Measurements from ENCODE around the gene HDAC9.

The HDAC9 gene

DNA sequence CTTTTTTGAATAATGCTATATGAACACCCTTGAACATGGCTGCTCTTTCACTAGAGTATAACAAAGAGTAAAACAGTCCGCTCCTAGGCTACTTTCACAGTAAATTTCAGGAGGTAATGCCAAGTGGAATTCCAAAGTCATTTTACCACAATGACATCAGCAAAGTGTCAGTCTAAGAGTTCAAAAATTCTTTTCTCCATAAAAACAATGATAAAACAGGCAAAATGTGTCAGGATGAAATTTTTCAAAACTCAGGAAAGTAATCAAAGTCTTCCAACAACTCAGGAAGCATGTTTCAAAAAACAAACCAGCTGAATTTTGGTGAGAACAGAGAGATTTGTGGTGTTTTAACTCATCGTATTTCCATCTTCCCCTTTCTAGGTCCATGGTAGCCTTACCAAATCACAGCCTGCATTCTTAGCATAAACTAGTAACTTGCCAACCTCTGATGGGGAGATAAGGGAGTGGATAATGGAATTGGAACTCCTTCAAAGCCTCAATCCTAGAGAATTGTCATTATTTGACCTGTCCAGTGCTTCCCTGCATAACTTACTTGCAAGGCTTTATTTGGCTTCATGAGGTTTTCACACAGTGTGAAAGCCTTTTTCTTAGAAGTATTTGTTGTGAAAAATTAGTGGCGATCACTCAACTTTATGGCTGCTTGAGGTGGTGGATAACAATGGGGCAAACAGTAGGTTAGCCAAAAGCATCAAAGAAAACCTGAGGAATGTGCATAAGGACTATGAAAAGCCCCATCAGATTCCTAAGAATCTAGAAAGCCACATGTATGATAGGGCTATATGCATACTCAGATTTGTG is 302.7 kb downstream of the HDAC9 start:
- DNase-seq = no peak

DNA sequence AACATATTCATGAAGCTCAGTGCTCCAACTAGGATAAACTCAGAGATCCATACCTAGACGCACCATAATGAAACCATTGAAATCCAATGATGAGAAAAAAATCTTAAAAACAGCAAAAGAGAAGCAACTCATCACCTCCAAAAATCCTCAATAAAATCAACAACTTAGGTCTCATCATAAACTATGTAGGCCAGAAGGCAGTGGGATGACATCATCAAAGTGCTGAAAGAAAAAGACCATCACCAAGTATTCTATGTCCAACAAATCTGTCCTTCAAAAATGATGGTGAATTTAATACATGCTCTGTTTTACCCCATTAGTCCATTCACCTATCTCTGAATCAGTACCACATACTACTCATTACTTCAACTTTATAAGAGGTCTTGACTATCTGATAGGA is 304.4 kb downstream of the HDAC9 start:
- DNase-seq = no peak

DNA sequence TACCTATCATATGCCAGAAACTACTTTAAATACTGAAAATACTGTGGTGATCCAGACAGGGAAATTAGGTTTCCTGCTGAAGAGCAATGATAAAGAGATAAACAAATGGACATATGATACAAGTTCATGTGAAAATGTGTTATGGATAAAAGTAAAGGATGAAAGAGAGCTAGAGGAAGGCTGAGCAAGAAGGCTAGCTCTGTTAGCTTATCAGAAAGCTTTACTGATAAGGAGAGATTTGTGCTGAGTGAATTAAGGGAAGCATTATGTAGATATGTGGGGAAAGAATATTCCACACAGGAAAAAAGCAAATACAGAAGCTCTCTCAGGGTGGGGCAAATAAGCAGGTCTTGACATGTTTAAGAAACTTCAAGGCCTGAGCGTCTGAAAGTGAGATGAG is 308.4 kb downstream of the HDAC9 start:
- DNase-seq = no peak

GRCh38 chr7:18806177-18806576 is 310.6 kb downstream of the HDAC9 start:
- DNase-seq = no peak

DNA sequence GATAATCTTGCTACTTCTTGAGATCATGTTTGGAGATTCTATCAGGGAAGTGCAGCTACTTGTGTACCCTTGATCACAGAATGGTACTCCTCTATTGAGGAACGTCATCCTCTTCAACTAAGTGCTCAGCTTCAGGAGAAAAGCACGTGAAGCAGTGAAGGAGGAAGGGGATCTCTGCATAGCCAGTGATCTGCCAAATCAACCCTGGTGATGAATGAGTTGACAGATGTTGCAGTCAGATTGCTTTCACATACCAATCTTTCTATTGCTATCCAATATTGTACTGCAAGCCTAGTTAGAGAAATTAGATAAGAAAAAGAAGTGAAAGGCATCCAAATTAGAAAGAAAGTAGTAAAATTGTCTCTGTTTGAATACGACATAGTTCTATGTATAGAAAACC is 312.5 kb downstream of the HDAC9 start:
- DNase-seq = no peak

DNA sequence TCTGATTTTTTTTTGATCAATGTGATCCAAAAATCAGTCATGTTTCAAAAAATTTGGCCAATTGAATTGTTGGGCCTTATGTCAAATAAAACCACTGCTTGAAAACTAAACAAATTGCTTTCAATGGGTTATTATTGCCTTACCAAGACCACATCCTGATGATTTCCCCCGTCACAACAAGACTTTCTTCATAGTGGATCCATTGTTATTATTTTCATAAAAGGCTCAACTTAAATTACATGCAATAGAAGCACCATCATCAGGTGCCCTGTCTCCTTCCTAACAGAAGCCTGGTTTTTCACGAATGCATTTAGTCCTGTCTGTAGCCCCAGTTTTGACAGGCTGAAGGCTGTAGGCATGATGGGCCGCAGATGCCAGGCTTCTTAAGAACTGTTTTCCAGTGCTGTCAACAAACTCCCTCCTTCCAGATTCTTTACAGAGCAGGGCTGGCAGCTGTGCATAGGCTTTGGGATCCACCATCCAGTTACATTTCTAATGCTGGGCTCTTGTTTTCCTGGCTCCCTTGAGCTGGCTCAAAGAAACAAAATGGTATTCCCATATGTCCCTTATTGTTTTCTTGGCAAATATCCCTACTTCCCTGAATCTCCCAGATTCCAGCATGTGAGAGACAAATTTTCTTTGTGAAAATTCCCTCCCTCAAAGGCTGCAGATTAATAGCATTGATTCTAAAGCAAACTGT is 319.9 kb downstream of the HDAC9 start:
- no peak for DNase-seq

DNA sequence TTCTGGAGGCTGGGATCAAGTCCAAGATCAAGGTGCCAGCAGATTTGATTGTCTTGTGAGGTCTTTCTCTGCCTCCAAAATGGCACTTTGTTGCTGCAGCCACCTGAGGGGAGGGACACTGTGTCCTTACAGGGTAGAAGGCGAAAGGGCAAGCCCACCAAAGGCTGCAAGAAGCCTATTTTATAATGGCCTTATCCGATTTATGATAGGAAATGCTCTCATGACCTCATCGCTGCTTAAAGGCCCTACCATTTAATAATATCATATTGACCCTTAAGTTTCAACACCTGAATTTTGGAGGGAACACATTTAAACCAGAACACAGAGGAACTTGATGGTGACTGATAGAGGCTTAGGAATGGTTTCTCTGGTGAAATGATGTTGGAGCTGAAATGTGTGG is 325.4 kb downstream of the HDAC9 start:
- no peak for DNase-seq

DNA sequence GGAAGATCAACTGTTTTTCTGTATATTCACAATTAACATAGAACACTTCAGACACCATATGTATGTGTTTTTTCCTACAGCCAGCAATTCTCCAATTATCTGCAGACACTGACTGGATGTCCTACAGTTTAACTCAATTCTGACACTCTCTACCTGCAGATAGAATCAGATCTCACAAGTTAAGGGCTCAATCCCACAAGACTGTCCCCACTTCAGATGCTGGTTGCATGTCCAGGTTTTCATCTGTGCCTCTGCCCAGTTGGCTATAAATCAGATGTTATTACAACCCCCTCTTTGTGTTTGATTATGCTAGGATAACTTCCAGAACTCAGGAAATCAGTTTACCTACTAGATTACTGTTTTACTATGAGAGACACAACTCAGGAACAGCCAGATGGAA is 326.0 kb downstream of the HDAC9 start:
- DNase-seq = no peak

DNA sequence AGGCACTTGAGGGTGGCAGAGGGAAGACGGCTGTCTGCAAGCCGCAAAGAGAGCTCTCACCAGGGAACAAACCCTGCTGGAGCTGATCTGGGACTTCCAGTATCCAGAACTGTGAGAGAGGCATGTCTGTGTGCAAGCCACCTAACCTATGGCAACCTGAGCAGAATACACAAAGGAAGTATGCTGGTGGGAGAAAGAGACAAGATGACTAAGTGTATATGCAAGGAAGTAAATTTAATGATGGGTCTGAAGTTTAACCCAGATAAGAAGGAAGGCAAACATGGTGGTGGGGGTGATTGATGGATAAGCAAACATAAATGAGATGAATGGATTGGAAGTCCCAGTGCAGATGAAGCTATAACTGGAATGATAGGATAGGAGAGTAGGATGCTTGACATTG is 328.6 kb downstream of the HDAC9 start:
- DNase-seq = no peak

DNA sequence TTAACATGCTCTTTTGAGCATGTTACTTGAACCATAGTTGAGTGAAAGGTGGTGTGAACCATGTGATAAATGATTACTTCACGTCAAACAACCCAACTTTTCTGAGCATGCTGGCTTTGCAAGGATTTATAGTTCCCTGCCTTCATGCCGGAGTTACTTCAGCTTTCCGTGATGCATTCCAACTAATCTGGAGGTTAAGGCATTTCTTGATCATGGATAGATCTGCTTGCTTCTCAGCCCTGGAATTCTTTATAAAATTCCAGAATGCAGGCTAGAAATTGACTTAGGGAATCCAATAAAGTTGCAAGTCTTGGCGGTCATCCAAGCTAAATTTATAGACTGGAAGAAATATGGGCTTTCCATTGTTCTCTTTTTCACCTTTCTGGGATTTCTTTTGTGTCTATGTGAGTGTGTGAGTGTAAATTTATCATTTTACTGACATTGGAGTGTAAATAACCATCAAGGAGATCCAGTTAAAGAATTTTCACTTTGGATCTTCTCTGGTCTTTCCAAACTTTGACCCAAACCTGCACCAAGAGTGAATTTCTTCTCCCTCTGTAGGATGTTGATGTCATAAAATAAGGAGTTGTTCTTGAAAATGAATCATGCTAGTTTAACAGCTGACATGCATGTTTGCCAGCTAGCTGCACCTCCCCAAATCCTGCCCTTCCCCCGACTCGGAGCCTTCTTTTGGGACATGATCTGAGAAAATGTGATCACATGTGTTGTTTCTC is 332.9 kb downstream of the HDAC9 start:
- DNase-seq = no peak

GRCh38 chr7:18828994-18829857 is 333.7 kb downstream of the HDAC9 start:
- no peak for DNase-seq

- DNase-seq = peak; percentile 28 to 42 (median 28)
These were observed 334.3 kb downstream of the HDAC9 start for GRCh38 chr7:18829858-18830285.

GRCh38 chr7:18831419-18831818 is 335.9 kb downstream of the HDAC9 start:
- DNase-seq = peak; percentile 28 to 43 (median 33)

DNA sequence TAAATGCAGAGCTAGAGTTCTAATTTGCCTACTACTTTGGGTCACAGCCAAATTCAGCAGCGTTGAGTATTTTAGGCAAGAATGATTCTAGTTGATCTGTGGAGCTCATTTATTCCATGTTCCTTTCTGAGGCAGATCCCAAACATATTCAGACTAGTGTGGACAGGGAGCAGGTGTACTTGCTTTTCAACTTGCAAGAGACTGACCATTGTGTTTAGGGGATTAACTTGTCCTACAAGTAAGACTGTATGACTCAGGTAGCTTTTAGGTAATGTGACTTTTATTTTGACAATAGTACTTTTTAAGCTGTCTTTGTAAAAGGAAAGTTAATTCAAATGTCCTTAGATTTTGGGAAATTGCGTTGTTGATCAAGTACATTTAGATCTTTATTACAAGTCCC is 336.4 kb downstream of the HDAC9 start:
- no peak for DNase-seq

- DNase-seq = no peak
These were observed 339.0 kb downstream of the HDAC9 start for GRCh38 chr7:18834577-18834976.

- DNase-seq = peak; percentile 29 to 54 (median 38)
These were observed 339.6 kb downstream of the HDAC9 start for GRCh38 chr7:18835001-18835690.

- DNase-seq = no peak
These were observed 348.4 kb downstream of the HDAC9 start for GRCh38 chr7:18843979-18844378.

GRCh38 chr7:18844735-18845134 is 349.2 kb downstream of the HDAC9 start:
- DNase-seq = no peak

- DNase-seq = no peak
These were observed 350.2 kb downstream of the HDAC9 start for GRCh38 chr7:18845700-18846099.

DNA sequence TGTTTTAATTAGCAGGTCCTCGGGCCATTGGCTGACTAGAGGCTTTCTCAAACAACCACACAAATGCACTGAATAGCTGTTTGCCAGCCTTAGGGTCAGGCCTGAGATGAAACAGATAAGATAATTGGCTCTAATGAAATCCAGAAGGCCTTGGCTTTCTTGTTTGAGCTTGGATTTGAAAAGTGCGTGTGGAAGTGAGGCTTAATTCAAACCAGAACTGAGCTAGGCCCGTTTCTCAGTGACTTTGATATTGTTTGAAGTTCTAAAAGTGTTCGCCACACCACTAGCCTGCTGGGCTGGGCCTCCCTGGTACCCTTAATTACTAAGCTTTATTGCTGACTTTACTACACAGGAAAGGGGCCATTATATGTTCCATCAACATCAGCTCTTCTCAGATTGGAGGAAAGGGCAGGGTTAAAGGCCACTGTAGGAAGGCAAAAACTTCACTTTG is 351.2 kb downstream of the HDAC9 start:
- DNase-seq = no peak

DNA sequence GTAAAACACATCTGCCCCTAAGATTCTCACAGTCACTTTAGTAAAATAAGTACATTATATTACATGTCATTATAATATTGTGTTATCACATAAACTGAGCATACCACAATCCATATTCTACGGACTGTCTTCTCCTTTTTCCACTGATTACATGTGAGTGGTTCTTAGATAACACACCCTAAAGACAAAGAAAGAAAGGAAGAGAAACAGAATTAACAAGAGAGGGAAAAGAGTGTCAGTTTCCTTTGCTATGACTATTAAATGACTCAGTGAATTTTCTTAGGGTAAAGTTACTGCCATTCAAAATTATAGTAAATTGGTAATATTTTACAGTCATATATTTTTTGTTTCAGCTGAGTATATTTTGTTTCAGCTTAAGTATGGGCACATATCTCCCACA is 353.6 kb downstream of the HDAC9 start:
- DNase-seq = no peak

DNA sequence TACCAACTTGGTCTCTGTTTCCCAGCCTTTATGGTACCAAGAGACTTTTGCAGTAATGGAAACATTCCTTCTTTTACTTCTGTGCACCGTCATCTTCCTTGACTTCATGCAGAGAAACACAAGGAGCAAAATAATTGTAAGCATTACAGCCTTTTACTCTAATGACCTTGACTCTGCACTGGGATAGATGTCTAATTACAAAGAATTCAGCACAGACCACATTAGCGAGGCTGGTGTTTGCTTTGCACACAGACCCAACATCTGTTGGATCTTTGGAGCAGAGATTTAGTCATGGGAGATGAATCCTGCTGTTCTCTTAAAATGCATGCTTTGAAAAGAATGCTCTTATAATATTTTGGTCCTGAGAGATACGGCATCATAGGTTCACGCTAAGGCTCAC is 360.2 kb downstream of the HDAC9 start:
- DNase-seq = no peak

Data from suppressor macrophage treated with lipopolysaccharide for 1 hour (primary cell).